ENCODE data around the gene XXYLT1. TPM values are rescaled to one million over a fixed set of nuclear protein-coding genes. Genes with fewer than 3 reads are reported as not detected.

XXYLT1 gene
- total RNA-seq, 1 experiment from 2014 or later: 29.4 TPM

DNA sequence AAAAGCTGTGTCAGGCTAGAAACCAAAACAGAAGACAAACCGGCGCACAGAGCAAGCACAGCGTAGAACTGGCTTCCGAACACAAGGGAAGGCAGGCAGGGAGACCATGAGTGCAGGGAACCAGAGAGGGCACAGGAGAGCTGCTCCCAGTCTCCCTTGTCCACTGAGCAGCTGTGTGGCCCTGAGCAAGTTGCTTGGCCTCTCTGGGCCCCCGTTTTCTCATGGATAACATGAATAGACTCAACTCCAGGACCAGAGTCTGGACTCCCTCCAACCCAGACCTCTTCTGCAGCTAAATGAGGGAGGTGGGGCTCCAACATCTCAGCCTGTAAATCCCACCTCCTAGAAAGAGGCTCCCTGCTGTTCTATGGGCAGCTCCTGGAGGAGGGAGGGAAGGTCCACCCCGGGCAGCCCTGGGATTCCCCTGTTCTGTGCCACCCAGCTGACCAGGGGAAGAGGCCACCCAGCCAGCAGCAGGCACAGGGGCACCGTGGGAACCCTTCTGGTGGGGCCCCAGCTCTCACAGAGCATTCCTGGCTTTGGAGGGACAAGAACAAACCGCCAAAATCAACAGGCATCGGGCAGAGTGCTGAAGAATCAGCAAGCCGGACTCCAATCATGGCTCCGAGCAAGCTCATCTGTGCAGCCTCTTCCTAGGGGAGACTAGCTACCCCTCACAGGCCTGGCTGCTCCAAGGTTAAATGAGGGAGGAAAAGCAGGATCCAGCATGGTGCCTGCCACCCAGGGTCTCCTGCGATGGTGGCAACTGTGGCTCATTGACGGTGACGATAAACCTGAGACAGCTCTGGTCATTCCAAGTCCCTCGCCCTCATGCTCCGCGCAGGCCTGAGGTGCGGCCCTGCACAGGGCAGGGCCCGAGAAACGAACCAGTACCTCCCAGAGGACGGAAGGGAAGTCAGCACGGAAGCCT lies 15.1 kb downstream of the XXYLT1 start:
- in situ Hi-C loops (cut with HindIII; ENCODE audit: low pct_unique_long_range_greater_than_20kb, low sequenced_read_pairs): loop anchor here (10.0 kb wide), 1 partner anchor 571 kb away; the partner anchor contains the start of gene FAM43A

GRCh38 chr3:195255176-195255500 lies 15.8 kb downstream of the XXYLT1 start:
- in situ Hi-C loops (cut with HindIII; ENCODE audit: low pct_unique_long_range_greater_than_20kb, low sequenced_read_pairs): loop anchor here (10.0 kb wide), 1 partner anchor 570 kb away; the partner anchor contains the start of gene FAM43A
- no peak for DNase-seq (ENCODE audit: low read depth)

More for the DNA sequence above, 15.1 kb downstream of the XXYLT1 start:
- DNase-seq (ENCODE audit: low read depth): no peak

- in situ Hi-C loops (cut with HindIII; ENCODE audit: low pct_unique_long_range_greater_than_20kb, low sequenced_read_pairs): loop anchor here (10.0 kb wide), 1 partner anchor 570 kb away; the partner anchor contains the start of gene FAM43A
- no peak for DNase-seq (ENCODE audit: low read depth)
Observed at GRCh38 chr3:195254454-195255175, 16.3 kb downstream of the XXYLT1 start.

- no peak for DNase-seq (ENCODE audit: low read depth)
- in situ Hi-C loops (cut with HindIII; ENCODE audit: low pct_unique_long_range_greater_than_20kb, low sequenced_read_pairs): loop anchor here (10.0 kb wide), 1 partner anchor 569 kb away; the partner anchor contains the start of gene FAM43A
Observed at GRCh38 chr3:195253923-195254432, 17.0 kb downstream of the XXYLT1 start.

DNA sequence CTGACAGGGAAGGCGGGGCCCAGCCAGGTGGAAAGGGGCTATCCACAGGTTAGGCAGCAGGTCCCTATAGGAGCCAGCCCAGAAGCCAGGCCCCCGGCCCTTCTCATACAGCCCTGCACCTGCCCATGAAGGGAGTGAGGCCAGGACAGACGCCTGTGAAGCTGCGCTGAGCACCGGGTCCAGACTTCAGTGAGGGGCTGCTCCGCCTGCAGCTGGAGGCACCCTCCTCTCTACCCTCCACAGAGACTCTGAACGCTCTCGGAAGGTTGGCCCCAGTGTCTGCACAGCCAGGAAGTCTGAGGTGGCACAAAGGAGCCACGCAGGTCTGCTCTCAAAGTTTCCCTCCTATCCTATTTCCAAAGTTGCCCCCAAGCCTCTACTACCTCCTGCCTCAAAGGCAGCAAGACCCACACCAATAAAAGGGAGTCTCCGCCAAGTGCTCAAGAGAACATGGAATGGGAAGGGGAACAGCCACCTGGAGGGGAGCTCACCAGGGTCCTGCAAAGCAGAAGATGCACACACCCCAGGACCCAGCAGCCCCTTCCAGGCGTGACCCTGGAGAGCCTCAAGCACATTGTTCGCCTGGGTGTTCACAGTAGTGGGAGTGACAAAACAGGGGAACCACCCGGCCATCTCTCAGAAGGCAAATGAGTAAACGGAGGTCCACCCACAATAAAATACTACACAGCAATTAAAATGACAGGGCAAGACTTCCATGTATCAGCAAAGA lies 19.5 kb downstream of the XXYLT1 start:
- DNase-seq (ENCODE audit: low read depth): no peak
- in situ Hi-C loops (cut with HindIII; ENCODE audit: low pct_unique_long_range_greater_than_20kb, low sequenced_read_pairs): loop anchor here (10.0 kb wide), 1 partner anchor 567 kb away; the partner anchor contains the start of gene FAM43A

GRCh38 chr3:195250473-195251251 lies 20.3 kb downstream of the XXYLT1 start:
- in situ Hi-C loops (cut with HindIII; ENCODE audit: low pct_unique_long_range_greater_than_20kb, low sequenced_read_pairs): loop anchor here (10.0 kb wide), 1 partner anchor 566 kb away; the partner anchor contains the start of gene FAM43A
- DNase-seq (ENCODE audit: low read depth): no peak

DNA sequence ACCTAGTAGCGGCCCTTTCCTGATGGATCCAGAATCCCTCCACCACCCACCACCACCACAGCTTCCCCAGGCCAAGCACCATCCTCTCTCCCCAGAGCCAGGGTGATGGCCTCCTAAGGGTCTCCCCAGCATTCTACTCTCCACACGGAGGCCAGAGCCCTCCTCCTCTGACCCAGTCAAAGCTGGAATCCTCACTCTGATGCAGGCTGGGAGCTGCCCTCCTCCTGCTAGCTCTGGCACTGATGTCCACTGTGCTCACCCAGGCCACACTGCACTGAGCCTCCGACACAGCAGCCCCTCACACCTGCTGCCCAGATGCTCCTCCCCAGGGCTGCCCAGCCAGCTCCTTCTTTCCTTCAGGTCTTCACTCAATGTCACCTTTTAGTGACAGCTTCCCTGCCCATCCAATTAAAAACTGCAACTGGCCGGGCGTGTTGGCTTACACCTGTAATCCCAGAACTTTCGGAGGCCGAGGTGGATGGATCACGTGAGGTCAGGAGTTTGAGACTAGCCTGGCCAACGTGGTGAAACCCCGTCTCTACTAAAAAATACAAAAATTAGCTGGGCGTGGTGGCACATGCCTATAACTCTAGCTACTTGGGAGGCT lies 21.0 kb downstream of the XXYLT1 start:
- in situ Hi-C loops (cut with HindIII; ENCODE audit: low pct_unique_long_range_greater_than_20kb, low sequenced_read_pairs): loop anchor here (10.0 kb wide), 1 partner anchor 565 kb away; the partner anchor contains the start of gene FAM43A
- no peak for DNase-seq (ENCODE audit: low read depth)

DNA sequence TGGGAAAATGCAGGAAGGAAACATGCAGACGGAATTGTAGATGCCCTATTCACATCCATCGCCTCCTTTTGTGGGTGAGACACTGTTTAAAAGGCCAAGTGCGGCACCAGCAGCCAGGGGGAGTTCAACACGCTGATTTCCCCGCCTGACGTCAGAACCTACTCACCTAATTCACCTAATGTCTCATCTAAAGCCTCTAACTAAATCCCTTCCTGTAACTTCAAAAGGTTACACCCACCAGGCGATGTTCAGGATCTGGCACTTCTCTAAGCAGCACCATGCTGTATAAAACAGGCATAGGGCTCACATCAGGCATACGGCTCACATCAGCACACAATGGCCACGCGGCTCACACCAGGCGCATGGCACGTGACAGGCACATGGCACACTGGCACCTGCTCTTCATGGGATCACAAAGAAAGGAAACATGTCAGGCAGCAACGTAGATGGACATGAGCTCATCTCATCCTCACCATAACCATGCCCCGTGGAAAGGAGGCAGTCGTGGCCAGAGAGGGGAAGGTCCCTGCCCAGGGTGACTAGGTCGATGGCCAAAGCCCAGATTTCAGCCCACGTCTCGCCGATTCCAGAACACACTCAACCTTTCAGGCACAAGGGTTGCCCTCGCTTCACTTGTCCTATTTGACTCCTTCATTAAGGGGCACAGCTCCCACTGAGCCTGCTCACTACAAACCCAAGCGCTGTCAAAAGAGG lies 21.7 kb downstream of the XXYLT1 start:
- in situ Hi-C loops (cut with HindIII; ENCODE audit: low pct_unique_long_range_greater_than_20kb, low sequenced_read_pairs): no loop called here
- DNase-seq (ENCODE audit: low read depth): no peak

GRCh38 chr3:195248281-195248680 lies 22.7 kb downstream of the XXYLT1 start:
- in situ Hi-C loops (cut with HindIII; ENCODE audit: low pct_unique_long_range_greater_than_20kb, low sequenced_read_pairs): no loop called here
- DNase-seq (ENCODE audit: low read depth): no peak

GRCh38 chr3:195247863-195248189 lies 23.1 kb downstream of the XXYLT1 start:
- in situ Hi-C loops (cut with HindIII; ENCODE audit: low pct_unique_long_range_greater_than_20kb, low sequenced_read_pairs): no loop called here
- DNase-seq (ENCODE audit: low read depth): no peak

DNA sequence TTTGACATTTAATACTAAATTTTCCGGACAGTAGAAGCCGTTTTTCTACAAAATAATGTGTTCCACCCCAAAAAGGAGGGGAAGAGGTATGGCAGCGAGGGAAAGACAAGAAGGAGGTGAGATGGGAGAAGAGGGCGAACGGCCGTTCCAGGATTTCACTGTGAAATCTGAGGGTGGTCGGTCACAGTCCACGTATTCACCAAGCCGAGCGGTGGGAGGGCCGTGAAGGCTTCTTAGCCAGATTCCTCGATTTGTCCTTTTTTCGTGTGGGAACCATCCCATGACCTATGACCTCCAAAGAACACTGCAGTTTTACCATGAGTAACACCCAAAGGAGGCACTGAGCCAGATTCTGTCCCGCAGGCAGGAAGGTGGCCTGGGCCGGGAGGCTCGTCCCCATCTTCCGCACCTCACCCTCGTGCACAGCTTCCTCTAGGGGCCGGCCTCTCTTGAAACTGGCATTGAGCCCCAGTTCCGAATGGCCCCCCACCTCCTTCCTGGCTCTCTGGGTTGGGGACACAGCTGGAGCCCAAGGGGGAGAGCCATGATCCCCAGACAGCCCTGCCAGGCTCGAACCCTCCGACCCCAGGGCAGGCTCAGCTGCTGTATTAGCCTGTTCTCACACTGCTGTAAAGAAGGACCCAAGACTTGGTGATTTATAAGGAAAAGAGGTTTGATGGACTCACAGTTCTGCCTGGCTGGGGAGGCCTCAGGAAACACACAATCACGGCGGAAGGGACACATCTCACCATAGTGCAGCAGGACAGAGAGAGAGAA lies 23.7 kb downstream of the XXYLT1 start:
- no peak for DNase-seq (ENCODE audit: low read depth)
- in situ Hi-C loops (cut with HindIII; ENCODE audit: low pct_unique_long_range_greater_than_20kb, low sequenced_read_pairs): no loop called here

DNA sequence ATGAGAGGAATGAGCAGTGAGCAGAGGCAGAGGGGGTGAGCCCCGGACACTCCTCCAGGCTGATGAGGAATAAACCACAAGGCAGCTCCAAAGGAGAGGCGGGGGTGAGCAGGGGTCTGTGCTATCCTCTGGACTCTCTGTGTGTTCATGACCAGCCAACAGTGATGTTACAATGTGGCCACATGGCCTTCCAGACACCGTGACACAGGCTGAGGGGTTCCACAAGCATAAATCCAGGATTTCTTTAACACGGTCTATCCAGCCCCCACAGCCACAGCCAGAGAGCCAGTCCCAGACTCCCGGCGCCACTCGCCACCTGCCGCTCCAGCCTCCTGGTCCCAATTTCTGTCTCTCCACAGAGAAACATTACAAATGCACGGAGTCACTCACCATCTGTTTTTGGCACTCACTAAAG lies 24.4 kb downstream of the XXYLT1 start:
- in situ Hi-C loops (cut with HindIII; ENCODE audit: low pct_unique_long_range_greater_than_20kb, low sequenced_read_pairs): no loop called here
- no peak for DNase-seq (ENCODE audit: low read depth)

- in situ Hi-C loops (cut with HindIII; ENCODE audit: low pct_unique_long_range_greater_than_20kb, low sequenced_read_pairs): no loop called here
- DNase-seq (ENCODE audit: low read depth): no peak
Observed at GRCh38 chr3:195245531-195245951, 25.4 kb downstream of the XXYLT1 start.

GRCh38 chr3:195241592-195242355 lies 29.2 kb downstream of the XXYLT1 start:
- in situ Hi-C loops (cut with HindIII; ENCODE audit: low pct_unique_long_range_greater_than_20kb, low sequenced_read_pairs): no loop called here
- DNase-seq (ENCODE audit: low read depth): no peak

DNA sequence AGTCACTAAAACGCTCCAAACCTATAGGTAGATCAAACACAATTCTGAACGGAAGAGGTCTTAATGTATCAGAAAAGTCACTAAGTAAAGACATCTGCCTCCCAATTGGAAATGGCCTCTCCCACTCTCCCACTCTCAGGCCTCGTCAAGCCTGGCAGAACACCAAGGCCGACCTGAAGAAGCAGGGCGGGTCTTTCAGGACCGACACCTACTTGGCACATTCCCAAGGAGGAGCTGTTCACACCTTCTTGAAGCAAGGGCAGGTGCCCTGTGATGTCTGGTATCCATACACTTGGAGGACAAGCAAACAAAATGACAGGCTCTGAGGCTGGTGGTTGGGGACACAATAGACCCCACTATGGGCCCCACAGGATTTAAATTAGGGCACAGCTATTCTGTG lies 30.0 kb downstream of the XXYLT1 start:
- no peak for DNase-seq (ENCODE audit: low read depth)
- in situ Hi-C loops (cut with HindIII; ENCODE audit: low pct_unique_long_range_greater_than_20kb, low sequenced_read_pairs): no loop called here
